AG04450 (cell line): Measurements from ENCODE around the gene BUD13. TPM values are rescaled to one million over a fixed set of nuclear protein-coding genes. Genes with fewer than 3 reads are reported as not detected.

Experiments
- CTCF ChIA-PET: fragments of 300-600, 350-600 bp; formaldehyde crosslinking; extraction: SDS; loops from one replicate; lab custom pipeline; 2022; ENCODE audit warnings: antibody characterized with exemption, inconsistent platforms; lab: Charles Lee
- POLR2A ChIA-PET: fragments of 350-600 bp; formaldehyde crosslinking; extraction: SDS; loops from one replicate; lab custom pipeline; 2021; ENCODE audit warnings: antibody characterized with exemption, inconsistent platforms; lab: Yijun Ruan, JAX
- DNase-seq: peaks from one replicate; pipeline ENCODE4 v3.0.0-alpha.2; 2011; ENCODE audit warnings: low read depth, low spot score
- H3K27ac ChIP-seq: one replicate; pipeline ENCODE4 v1.5.1; 2012; ENCODE audit warnings: low read depth, low read length, control low read depth
- H3K27me3 ChIP-seq: one replicate; pipeline ENCODE4 v1.6.0; 2012; ENCODE audit warnings: low read length; ENCODE audit not compliant: control insufficient read depth, insufficient read depth
- H3K4me3 ChIP-seq: 2 replicates; pipeline ENCODE4 v1.5.1; 2011; ENCODE audit warnings: mild to moderate bottlenecking, low read depth, low read length, control low read depth
- H3K9me3 ChIP-seq: 2 replicates; pipeline ENCODE4 v1.5.1; 2012; ENCODE audit warnings: low read length; ENCODE audit not compliant: control insufficient read depth, insufficient read depth
- CTCF ChIP-seq: IDR thresholded peaks from 2 replicates; pipeline ENCODE4 v1.5.1; 2011; ENCODE audit warnings: low read depth, low read length, control low read depth, inconsistent platforms
- polyA plus RNA-seq: library from polyadenylated mRNA; depleted of rRNA; stranded (reverse); fragments of >200 nt; gene quantifications from 2 replicates; pipeline ENCODE4 v1.2.3, GENCODE V29; 2011; rRNA removed

Gene BUD13
- polyA plus RNA-seq, 1 experiment, result 12.3 TPM

DNA sequence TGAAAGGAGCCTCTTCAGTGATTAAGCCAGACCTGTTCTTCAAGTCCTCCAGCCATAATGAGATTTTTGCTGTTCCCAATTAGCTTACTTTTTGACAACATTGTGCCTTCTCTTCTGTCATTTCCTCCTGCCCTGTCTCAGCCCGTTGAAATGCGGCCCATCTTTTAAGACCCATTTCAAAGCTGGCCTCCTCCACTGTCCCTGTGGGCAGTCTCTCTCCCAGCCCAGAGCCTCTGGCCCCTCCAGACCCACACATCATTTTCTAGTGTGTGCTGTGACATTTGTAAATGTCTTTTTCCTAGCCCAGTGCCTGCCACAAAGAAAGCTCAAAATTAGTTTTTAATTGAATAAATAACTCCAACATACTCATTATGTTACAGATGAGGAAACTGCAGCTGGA lies 70.9 kb downstream of the BUD13 start:
- CTCF ChIA-PET, result interaction anchor here (3.5 kb wide), 1 partner anchor 10 kb away, joined by 16 read pairs; no protein-coding TSS in a partner anchor
- no peaks in the 10 kb centered on the region for H3K9me3 ChIP-seq
- TF ChIP-seq CTCF, result no peak

DNA sequence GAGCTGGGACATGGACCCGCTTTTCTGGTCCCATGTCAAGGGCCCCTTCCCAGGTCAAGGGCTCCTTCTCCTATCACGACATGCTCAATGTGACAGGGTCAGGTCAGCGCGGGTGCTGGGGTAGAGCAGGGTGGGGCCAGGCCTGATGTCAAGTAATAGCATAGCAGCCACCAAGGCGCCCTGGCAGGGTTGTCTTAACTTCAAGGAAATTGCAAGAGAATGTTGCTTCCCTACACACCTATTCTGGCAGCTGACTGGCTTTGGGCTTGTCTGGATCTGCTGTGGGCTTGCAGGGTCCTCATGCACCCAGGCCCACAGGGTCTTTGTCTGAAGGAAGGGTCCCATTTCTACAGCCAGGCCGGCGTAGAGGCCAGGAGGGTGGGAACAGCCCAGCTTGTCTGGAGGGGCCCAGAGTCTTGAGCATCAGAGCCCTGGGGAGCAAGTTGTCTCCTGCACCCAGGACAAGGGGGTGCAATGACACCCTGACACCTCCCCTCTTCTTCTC lies 71.4 kb downstream of the BUD13 start:
- CTCF ChIA-PET, result interaction anchor here (3.5 kb wide), 1 partner anchor 10 kb away, joined by 16 read pairs; no protein-coding TSS in a partner anchor
- Histone ChIP-seq H3K27me3 (peaks cover 16% of the 10 kb centered on the region), H3K27ac (no peak overlapping the region), H3K9me3 (no peaks in the 10 kb centered on the region), H3K4me3 (no peak overlapping the region)
- POLR2A ChIA-PET, result no interaction called here
- no peak for TF ChIP-seq CTCF
- DNase-seq, result no peak

More for the DNA sequence above, 70.9 kb downstream of the BUD13 start:
- POLR2A ChIA-PET, result no interaction called here
- H3K27me3 ChIP-seq, result peaks cover 16% of the 10 kb centered on the region
- H3K4me3 ChIP-seq, result no peak overlapping the region
- DNase-seq, result no peak
- no peak overlapping the region for H3K27ac ChIP-seq

- CTCF ChIA-PET, result interaction anchor here (3.5 kb wide), 1 partner anchor 9 kb away, joined by 16 read pairs; no protein-coding TSS in a partner anchor
Observed at GRCh38 chr11:116700586-116701220, 72.1 kb downstream of the BUD13 start.

More at GRCh38 chr11:116700586-116701220, 72.1 kb downstream of the BUD13 start:
- Histone ChIP-seq H3K9me3 (no peaks in the 10 kb centered on the region), H3K27ac (no peak overlapping the region), H3K4me3 (no peak overlapping the region), H3K27me3 (peaks cover 16% of the 10 kb centered on the region)
- DNase-seq, result no peak
- no peak for TF ChIP-seq CTCF
- POLR2A ChIA-PET, result no interaction called here

Other genes starting within 250 kb of the BUD13 start
- gene ZPR1, start 15.0 kb upstream of the BUD13 start, polyA plus RNA-seq, result 57.1 and 57.7 TPM in 2 replicates
- not detected in 2 replicates for gene APOA5, start 18.9 kb upstream of the BUD13 start, polyA plus RNA-seq
- not detected in 2 replicates for gene APOA4, start 50.3 kb upstream of the BUD13 start, polyA plus RNA-seq
- gene APOC3, start 56.9 kb upstream of the BUD13 start, polyA plus RNA-seq, result not detected in 2 replicates
- not detected in 2 replicates for gene APOA1, start 64.6 kb upstream of the BUD13 start, polyA plus RNA-seq